ENCODE measurements around the gene MTG1.

MTG1 gene

GRCh38 chr10:133377818-133378250 lies 16.1 kb upstream of the MTG1 start:
- Histone ChIP-seq H3K27ac (replicated peaks) (no peak overlapping the region), H3K27me3 (ENCODE audit: insufficient read depth, poor library complexity, severe bottlenecking) (peaks cover 4% of the 10 kb centered on the region), H3K4me3 (replicated peaks; ENCODE audit: insufficient read depth, low read length) (peak overlapping the region; percentile 72)
- TF ChIP-seq REST (IDR thresholded peaks at IDR 0.05; ENCODE audit: insufficient replicate concordance, low read depth), result no peak
- TF ChIP-seq SPI1 (IDR thresholded peaks at IDR 0.05; ENCODE audit: borderline replicate concordance, low read depth), result no peak
- no peak for TF ChIP-seq GABPA (IDR thresholded peaks at IDR 0.05; ENCODE audit: low read depth)
- no peak for TF ChIP-seq POLR2AphosphoS5 (IDR thresholded peaks at IDR 0.05; ENCODE audit: low read depth)
- TF ChIP-seq CTCF (IDR thresholded peaks at IDR 0.05; ENCODE audit: insufficient read depth, low read length), result no peak
- DNase-seq (ENCODE audit: low read depth in 1 of 2, low spot score in 1 of 2), result no peak

- peaks cover 4% of the 10 kb centered on the region for H3K27me3 ChIP-seq (ENCODE audit: insufficient read depth, poor library complexity, severe bottlenecking)
- no peak for TF ChIP-seq GABPA (IDR thresholded peaks at IDR 0.05; ENCODE audit: low read depth)
- no peak for TF ChIP-seq CTCF (IDR thresholded peaks at IDR 0.05; ENCODE audit: insufficient read depth, low read length)
- no peak for TF ChIP-seq SPI1 (IDR thresholded peaks at IDR 0.05; ENCODE audit: borderline replicate concordance, low read depth)
- TF ChIP-seq REST (IDR thresholded peaks at IDR 0.05; ENCODE audit: insufficient replicate concordance, low read depth), result no peak
- TF ChIP-seq POLR2AphosphoS5 (IDR thresholded peaks at IDR 0.05; ENCODE audit: low read depth), result no peak
- peak overlapping the region; percentile 72 for H3K4me3 ChIP-seq (replicated peaks; ENCODE audit: insufficient read depth, low read length)
- no peak overlapping the region for H3K27ac ChIP-seq (replicated peaks)
- peak; percentile 45 to 74 for DNase-seq (ENCODE audit: low read depth in 1 of 2, low spot score in 1 of 2)
Observed at GRCh38 chr10:133378251-133379096, 15.5 kb upstream of the MTG1 start.

GRCh38 chr10:133379152-133379800 lies 14.7 kb upstream of the MTG1 start, which contains the start of gene PAOX:
PAOX (plus strand) TSS chr10:133379262; CDS start chr10:133379317, 55 bp downstream.
- H3K4me3 ChIP-seq (replicated peaks; ENCODE audit: insufficient read depth, low read length), result peak within 1 kb of the TSS; percentile 72
- no peak for TF ChIP-seq CTCF (IDR thresholded peaks at IDR 0.05; ENCODE audit: insufficient read depth, low read length)
- TF ChIP-seq SPI1 (IDR thresholded peaks at IDR 0.05; ENCODE audit: borderline replicate concordance, low read depth), result no peak
- TF ChIP-seq POLR2AphosphoS5 (IDR thresholded peaks at IDR 0.05; ENCODE audit: low read depth), result no peak
- no peak for TF ChIP-seq GABPA (IDR thresholded peaks at IDR 0.05; ENCODE audit: low read depth)
- no peak for TF ChIP-seq REST (IDR thresholded peaks at IDR 0.05; ENCODE audit: insufficient replicate concordance, low read depth)
- no peak within 1 kb of the TSS for H3K27ac ChIP-seq (replicated peaks)
- H3K27me3 ChIP-seq (ENCODE audit: insufficient read depth, poor library complexity, severe bottlenecking), result peaks cover 4% of the 10 kb centered on the region
- no peak for DNase-seq (ENCODE audit: low read depth in 1 of 2, low spot score in 1 of 2)

All from HL-60 (cell line).